Measurements from ENCODE around the gene DZIP3.

The DZIP3 gene

GRCh38 chr3:108589081-108589997 is at the start of gene DZIP3, which contains the start of gene CIP2A:
Gene DZIP3 (plus strand): TSS chr3:108589722. CDS start chr3:108605407, 15,685 bp downstream.
Gene CIP2A (minus strand): TSS chr3:108589438. CDS start chr3:108589375, 63 bp downstream.
- DNase-seq (ENCODE audit: low read depth) = peak; percentile 65

GRCh38 chr3:108546247-108546646 is 43.3 kb upstream of the DZIP3 start:
- no peak for DNase-seq (ENCODE audit: low read depth)

GRCh38 chr3:108546692-108547091 is 42.8 kb upstream of the DZIP3 start:
- no peak for DNase-seq (ENCODE audit: low read depth)

- no peak for DNase-seq (ENCODE audit: low read depth)
These were observed 41.2 kb upstream of the DZIP3 start for GRCh38 chr3:108548304-108548703.

GRCh38 chr3:108548886-108549285 is 40.6 kb upstream of the DZIP3 start:
- no peak for DNase-seq (ENCODE audit: low read depth)

- no peak for DNase-seq (ENCODE audit: low read depth)
These were observed 37.0 kb upstream of the DZIP3 start for GRCh38 chr3:108552267-108553159.

- DNase-seq (ENCODE audit: low read depth) = no peak
These were observed 35.3 kb upstream of the DZIP3 start for GRCh38 chr3:108554229-108554628.

- no peak for DNase-seq (ENCODE audit: low read depth)
These were observed 34.5 kb upstream of the DZIP3 start for GRCh38 chr3:108554913-108555571.

GRCh38 chr3:108555966-108556581 is 33.4 kb upstream of the DZIP3 start:
- no peak for DNase-seq (ENCODE audit: low read depth)

- DNase-seq (ENCODE audit: low read depth) = no peak
These were observed 27.0 kb upstream of the DZIP3 start for GRCh38 chr3:108562565-108562964.

GRCh38 chr3:108564564-108564963 is 25.0 kb upstream of the DZIP3 start:
- no peak for DNase-seq (ENCODE audit: low read depth)

GRCh38 chr3:108565506-108565905 is 24.0 kb upstream of the DZIP3 start:
- no peak for DNase-seq (ENCODE audit: low read depth)

GRCh38 chr3:108566599-108566998 is 22.9 kb upstream of the DZIP3 start:
- no peak for DNase-seq (ENCODE audit: low read depth)

GRCh38 chr3:108569336-108569735 is 20.2 kb upstream of the DZIP3 start:
- DNase-seq (ENCODE audit: low read depth) = no peak

- DNase-seq (ENCODE audit: low read depth) = no peak
These were observed 11.5 kb upstream of the DZIP3 start for GRCh38 chr3:108578064-108578463.

- DNase-seq (ENCODE audit: low read depth) = no peak
These were observed 921 bp upstream of the DZIP3 start for GRCh38 chr3:108588601-108589000.

GRCh38 chr3:108589998-108590323 is 439 bp downstream of the DZIP3 start:
- no peak for DNase-seq (ENCODE audit: low read depth)

- no peak for DNase-seq (ENCODE audit: low read depth)
These were observed 938 bp downstream of the DZIP3 start for GRCh38 chr3:108590460-108590859.

- DNase-seq (ENCODE audit: low read depth) = no peak
These were observed 5.8 kb downstream of the DZIP3 start for GRCh38 chr3:108595321-108595720.

- no peak for DNase-seq (ENCODE audit: low read depth)
These were observed 8.9 kb downstream of the DZIP3 start for GRCh38 chr3:108598375-108598774.

- DNase-seq (ENCODE audit: low read depth) = no peak
These were observed 10.3 kb downstream of the DZIP3 start for GRCh38 chr3:108599677-108600409.
